KMS-11 (cell line): ENCODE data around the gene ST8SIA3.

Experiments
- H2AFZ ChIP-seq: fragments of 200-600 bp; sonication (generic); 2 replicates; pipeline ENCODE4 v1.6.1; 2016; ENCODE audit warnings: antibody characterized with exemption, mixed run types, low read depth
- H3K27ac ChIP-seq: fragments of 200-600 bp; sonication (generic); 2 replicates; pipeline ENCODE4 v1.6.1; 2016; ENCODE audit warnings: mild to moderate bottlenecking, mixed run types
- H3K27me3 ChIP-seq: fragments of 200-600 bp; sonication (generic); 2 replicates; pipeline ENCODE4 v1.6.1; 2017; ENCODE audit warnings: mild to moderate bottlenecking, low read depth, mixed run types, moderate library complexity; ENCODE audit not compliant: insufficient read depth
- H3K36me3 ChIP-seq: fragments of 200-600 bp; sonication (generic); 2 replicates; pipeline ENCODE4 v1.6.1; 2017; ENCODE audit warnings: mild to moderate bottlenecking, mixed run types; ENCODE audit not compliant: insufficient read depth
- H3K4me1 ChIP-seq: fragments of 200-600 bp; sonication (generic); 2 replicates; pipeline ENCODE4 v1.6.1; 2016; ENCODE audit warnings: mild to moderate bottlenecking, low read depth, mixed run types; ENCODE audit not compliant: poor library complexity, severe bottlenecking
- H3K4me2 ChIP-seq: fragments of 200-600 bp; sonication (generic); 2 replicates; pipeline ENCODE4 v1.7.0; 2016; ENCODE audit warnings: mild to moderate bottlenecking, mixed run types
- H3K4me3 ChIP-seq: fragments of 200-600 bp; sonication (generic); IDR thresholded peaks from 2 replicates; pipeline ENCODE4 v1.6.1; 2017; ENCODE audit warnings: low read depth, low read length, mixed read lengths; ENCODE audit not compliant: insufficient read depth
- H3K79me2 ChIP-seq: fragments of 200-600 bp; sonication (generic); 2 replicates; pipeline ENCODE4 v1.6.1; 2016; ENCODE audit warnings: low read depth, mixed run types; ENCODE audit not compliant: insufficient read depth
- H3K9ac ChIP-seq: fragments of 200-600 bp; sonication (generic); 2 replicates; pipeline ENCODE4 v1.6.1; 2016; ENCODE audit warnings: mild to moderate bottlenecking, mixed run types
- H4K20me1 ChIP-seq: fragments of 200-600 bp; sonication (generic); 2 replicates; pipeline ENCODE4 v1.6.1; 2016; ENCODE audit warnings: mild to moderate bottlenecking, mixed run types; ENCODE audit not compliant: insufficient read depth
- TF ChIP-seq, protein P1 (sequence below): fragments of 200-600 bp; sonication (generic); conservative IDR thresholded peaks from 2 replicates; pipeline ENCODE4 v1.6.1; 2017; ENCODE audit warnings: low read depth, mild to moderate bottlenecking, antibody characterized with exemption, low read length, moderate library complexity, mixed read lengths

Gene ST8SIA3

DNA sequence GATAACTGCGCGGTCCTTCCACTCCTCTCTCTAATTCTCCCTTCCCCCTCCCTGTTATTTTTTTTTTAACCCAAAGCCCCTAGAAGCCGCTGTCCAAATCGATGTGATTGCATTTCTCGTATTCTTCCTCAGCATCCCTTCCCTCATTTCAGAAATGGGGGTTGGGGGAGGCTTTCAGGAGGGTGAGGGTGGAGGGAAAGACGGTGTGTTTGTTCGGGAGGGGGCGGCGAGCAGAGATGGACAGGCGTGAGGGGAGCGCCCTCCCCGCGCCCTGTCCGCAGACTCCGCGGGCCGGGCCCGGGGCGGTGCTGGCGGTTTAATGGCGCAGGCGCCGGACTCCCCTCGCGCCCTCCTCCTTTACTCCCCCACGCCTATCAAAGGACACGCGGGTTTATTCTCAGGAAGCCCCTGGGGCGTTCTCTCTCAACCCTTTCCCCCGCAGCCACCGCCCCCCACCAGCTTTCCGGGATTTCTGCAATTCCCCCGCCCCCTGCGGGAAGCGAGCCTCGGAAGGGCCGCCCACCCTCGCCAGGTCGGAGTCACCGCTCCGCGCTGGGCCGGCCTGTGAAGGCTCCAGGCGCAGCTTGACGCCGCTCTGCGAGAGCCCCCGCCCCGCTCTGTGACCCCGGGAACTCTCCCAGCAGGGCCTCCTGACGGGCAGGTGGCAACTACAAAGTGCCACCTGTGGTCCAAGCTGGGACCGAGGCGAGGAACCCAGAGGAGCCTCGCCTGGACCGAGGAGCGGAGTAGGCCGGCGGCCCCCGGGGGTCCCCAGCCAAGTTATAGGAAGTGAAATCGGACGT is 981 bp downstream of the ST8SIA3 start:
- TF ChIP-seq, protein P1, sequence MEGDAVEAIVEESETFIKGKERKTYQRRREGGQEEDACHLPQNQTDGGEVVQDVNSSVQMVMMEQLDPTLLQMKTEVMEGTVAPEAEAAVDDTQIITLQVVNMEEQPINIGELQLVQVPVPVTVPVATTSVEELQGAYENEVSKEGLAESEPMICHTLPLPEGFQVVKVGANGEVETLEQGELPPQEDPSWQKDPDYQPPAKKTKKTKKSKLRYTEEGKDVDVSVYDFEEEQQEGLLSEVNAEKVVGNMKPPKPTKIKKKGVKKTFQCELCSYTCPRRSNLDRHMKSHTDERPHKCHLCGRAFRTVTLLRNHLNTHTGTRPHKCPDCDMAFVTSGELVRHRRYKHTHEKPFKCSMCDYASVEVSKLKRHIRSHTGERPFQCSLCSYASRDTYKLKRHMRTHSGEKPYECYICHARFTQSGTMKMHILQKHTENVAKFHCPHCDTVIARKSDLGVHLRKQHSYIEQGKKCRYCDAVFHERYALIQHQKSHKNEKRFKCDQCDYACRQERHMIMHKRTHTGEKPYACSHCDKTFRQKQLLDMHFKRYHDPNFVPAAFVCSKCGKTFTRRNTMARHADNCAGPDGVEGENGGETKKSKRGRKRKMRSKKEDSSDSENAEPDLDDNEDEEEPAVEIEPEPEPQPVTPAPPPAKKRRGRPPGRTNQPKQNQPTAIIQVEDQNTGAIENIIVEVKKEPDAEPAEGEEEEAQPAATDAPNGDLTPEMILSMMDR: no peak
- H3K4me2 ChIP-seq: no peak overlapping the region
- H3K4me1 ChIP-seq: no peaks in the 10 kb centered on the region
- no peaks in the 10 kb centered on the region for H4K20me1 ChIP-seq
- no peak overlapping the region for H3K9ac ChIP-seq
- H3K27me3 ChIP-seq: no peaks in the 10 kb centered on the region
- H3K27ac ChIP-seq: no peak overlapping the region
- H2AFZ ChIP-seq: no peak overlapping the region
- H3K36me3 ChIP-seq: no peaks in the 10 kb centered on the region
- H3K79me2 ChIP-seq: no peaks in the 10 kb centered on the region
- no peak overlapping the region for H3K4me3 ChIP-seq

DNA sequence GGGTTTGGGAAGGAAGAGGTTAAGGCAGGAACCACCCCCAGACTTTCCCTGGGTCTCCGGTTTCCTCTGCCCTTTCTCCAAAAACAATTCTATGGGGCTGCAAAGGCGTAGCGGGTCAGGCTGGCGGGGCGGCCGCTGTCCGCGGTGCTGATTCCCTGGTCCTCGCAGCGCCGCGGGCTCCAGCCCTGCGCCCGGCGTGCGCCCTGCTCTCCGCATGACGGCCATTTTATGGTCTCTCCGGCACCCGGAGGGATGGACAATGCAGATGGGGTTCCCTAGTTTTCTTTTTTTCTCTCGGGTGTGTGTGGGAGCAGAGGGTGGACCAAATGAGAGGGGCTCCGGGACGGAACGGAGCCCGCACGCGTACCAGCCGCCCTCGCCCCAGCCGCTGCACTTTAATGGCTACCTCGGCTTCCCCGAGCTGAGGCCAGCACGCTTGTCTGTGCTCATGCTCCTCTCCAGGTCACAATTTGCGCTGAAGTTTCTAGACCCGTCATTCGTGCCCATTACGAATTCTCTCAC is 1.6 kb downstream of the ST8SIA3 start:
- Histone ChIP-seq H2AFZ (no peak overlapping the region), H4K20me1 (no peaks in the 10 kb centered on the region), H3K9ac (no peak overlapping the region), H3K36me3 (no peaks in the 10 kb centered on the region), H3K4me3 (no peak overlapping the region), H3K27ac (no peak overlapping the region), H3K4me1 (no peaks in the 10 kb centered on the region), H3K27me3 (no peaks in the 10 kb centered on the region), H3K79me2 (no peaks in the 10 kb centered on the region), H3K4me2 (no peak overlapping the region)
- TF ChIP-seq, protein P1: no peak

DNA sequence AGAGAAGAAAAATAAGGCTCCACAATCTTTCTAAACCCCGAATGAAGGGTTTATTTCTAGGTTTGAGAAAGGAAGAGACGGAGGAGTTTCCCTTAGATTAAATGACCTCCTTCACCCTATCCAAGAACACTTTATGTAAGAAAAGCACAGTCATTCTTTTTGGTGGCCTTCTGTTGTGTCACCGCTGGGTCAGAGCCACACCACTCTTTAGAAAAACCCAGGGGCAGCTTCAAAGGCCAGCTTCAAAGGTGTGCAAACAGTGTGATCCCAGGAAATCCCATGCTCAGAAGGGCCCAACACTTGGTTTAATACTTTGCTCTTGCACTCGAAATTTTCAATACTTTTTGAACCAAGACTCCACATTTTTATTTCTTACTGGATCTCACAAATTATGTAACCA is 7.1 kb downstream of the ST8SIA3 start:
- Histone ChIP-seq H4K20me1 (no peaks in the 10 kb centered on the region), H3K36me3 (no peaks in the 10 kb centered on the region), H3K9ac (no peak overlapping the region), H2AFZ (no peak overlapping the region), H3K4me1 (no peaks in the 10 kb centered on the region), H3K4me2 (no peak overlapping the region), H3K4me3 (no peak overlapping the region), H3K79me2 (no peaks in the 10 kb centered on the region), H3K27ac (no peak overlapping the region), H3K27me3 (no peaks in the 10 kb centered on the region)
- TF ChIP-seq, protein P1: no peak

DNA sequence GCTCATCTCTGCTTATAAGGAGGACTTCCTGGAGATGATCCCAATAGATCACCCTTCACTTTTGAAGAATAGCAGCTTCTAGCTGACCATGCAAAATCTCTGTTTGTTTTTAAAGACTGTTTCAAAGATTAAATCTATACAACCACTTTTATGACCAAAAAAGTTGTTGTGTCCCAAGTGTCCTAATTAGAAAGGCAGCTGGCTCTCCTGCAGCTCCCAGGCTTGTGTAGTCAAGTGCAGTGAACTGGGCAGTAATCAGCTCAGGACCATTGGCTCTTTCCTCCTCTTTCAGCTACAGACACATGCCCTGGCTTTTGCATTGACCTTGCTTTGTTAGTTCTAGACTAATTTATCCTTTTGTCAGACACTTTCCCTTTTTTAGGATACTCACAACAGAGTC is 10.4 kb downstream of the ST8SIA3 start:
- TF ChIP-seq, protein P1: no peak
- H3K4me3 ChIP-seq: no peak overlapping the region
- H4K20me1 ChIP-seq: no peaks in the 10 kb centered on the region
- H3K36me3 ChIP-seq: no peaks in the 10 kb centered on the region
- H3K79me2 ChIP-seq: no peaks in the 10 kb centered on the region
- H3K27me3 ChIP-seq: no peaks in the 10 kb centered on the region
- no peak overlapping the region for H2AFZ ChIP-seq
- no peak overlapping the region for H3K27ac ChIP-seq
- H3K4me1 ChIP-seq: no peaks in the 10 kb centered on the region
- no peak overlapping the region for H3K9ac ChIP-seq
- no peak overlapping the region for H3K4me2 ChIP-seq
